ENCODE data around the gene NCEH1. TPM values are rescaled to one million over a fixed set of nuclear protein-coding genes. Genes with fewer than 3 reads are reported as not detected.

Gene NCEH1
- total and polyA plus RNA-seq, 4 donors, result 6.3 to 52.1 (median 10.6) TPM

GRCh38 chr3:172622156-172622555 lies 88.7 kb downstream of the NCEH1 start:
- no peak overlapping the region for H3K27ac ChIP-seq (ENCODE audit: low read depth in 1 of 2, low read length in 1 of 2)
- no peaks in the 10 kb centered on the region for H3K27me3 ChIP-seq (ENCODE audit: control insufficient read depth in 3 of 3, insufficient read depth in 3 of 3, low read length in 2 of 3)
- TF ChIP-seq CTCF (IDR thresholded peaks at IDR 0.05; ENCODE audit: control extremely low read depth, extremely low read depth), result no peak
- no peaks in the 10 kb centered on the region for H3K36me3 ChIP-seq (ENCODE audit: control insufficient read depth in 4 of 4, insufficient read depth in 4 of 4, low read length in 4 of 4)
- peaks cover 0 to 2% (median 0%) of the 10 kb centered on the region in 4 donors for H3K9me3 ChIP-seq (ENCODE audit: control insufficient read depth in 4 of 4, insufficient read depth in 3 of 4, low read length in 3 of 4)
- ATAC-seq (ENCODE audit: insufficient read depth, low FRiP score) (no peak), DNase-seq (no peak)
- no peak overlapping the region for H3K4me3 ChIP-seq
- no peak overlapping the region for H3K9ac ChIP-seq (ENCODE audit: insufficient read depth in 1 of 2, low read length in 2 of 2)
- 70 to 82% methylated on average over 2 of the region's 2 CpGs for WGBS, 2 donors
- peaks cover 0 to 5% (median 0%) of the 10 kb centered on the region in 5 donors for H3K4me1 ChIP-seq (ENCODE audit: control insufficient read depth in 5 of 5, insufficient read depth in 5 of 5, low read length in 5 of 5)

- no peak overlapping the region for H3K27ac ChIP-seq (ENCODE audit: low read depth in 1 of 2, low read length in 1 of 2)
- no peak for ATAC-seq (ENCODE audit: insufficient read depth, low FRiP score)
- no peak overlapping the region for H3K4me3 ChIP-seq
- peaks cover 0 to 9% (median 2%) of the 10 kb centered on the region in 4 donors for H3K9me3 ChIP-seq (ENCODE audit: control insufficient read depth in 4 of 4, insufficient read depth in 3 of 4, low read length in 3 of 4)
- WGBS, 2 donors, result 85 to 89% methylated on average over 3 of the region's 3 CpGs
- no peak for TF ChIP-seq CTCF (IDR thresholded peaks at IDR 0.05; ENCODE audit: control extremely low read depth, extremely low read depth)
- H3K36me3 ChIP-seq (ENCODE audit: control insufficient read depth in 4 of 4, insufficient read depth in 4 of 4, low read length in 4 of 4), result no peaks in the 10 kb centered on the region
- H3K27me3 ChIP-seq (ENCODE audit: control insufficient read depth in 3 of 3, insufficient read depth in 3 of 3, low read length in 2 of 3), result no peaks in the 10 kb centered on the region
- H3K4me1 ChIP-seq (ENCODE audit: control insufficient read depth in 5 of 5, insufficient read depth in 5 of 5, low read length in 5 of 5), result peaks cover 0 to 9% (median 0%) of the 10 kb centered on the region in 5 donors
- H3K9ac ChIP-seq (ENCODE audit: insufficient read depth in 1 of 2, low read length in 2 of 2), result no peak overlapping the region
- DNase-seq, result no peak
Observed at GRCh38 chr3:172617976-172618375, 92.9 kb downstream of the NCEH1 start.

GRCh38 chr3:172617013-172617706 lies 93.7 kb downstream of the NCEH1 start:
- ATAC-seq (ENCODE audit: insufficient read depth, low FRiP score) (no peak), DNase-seq (no peak)
- Histone ChIP-seq H3K27me3 (ENCODE audit: control insufficient read depth in 3 of 3, insufficient read depth in 3 of 3, low read length in 2 of 3) (no peaks in the 10 kb centered on the region), H3K9me3 (ENCODE audit: control insufficient read depth in 4 of 4, insufficient read depth in 3 of 4, low read length in 3 of 4) (peaks cover 0 to 9% (median 2%) of the 10 kb centered on the region in 4 donors), H3K27ac (ENCODE audit: low read depth in 1 of 2, low read length in 1 of 2) (no peak overlapping the region), H3K4me1 (ENCODE audit: control insufficient read depth in 5 of 5, insufficient read depth in 5 of 5, low read length in 5 of 5) (peaks cover 0 to 9% (median 0%) of the 10 kb centered on the region in 5 donors), H3K4me3 (no peak overlapping the region), H3K36me3 (ENCODE audit: control insufficient read depth in 4 of 4, insufficient read depth in 4 of 4, low read length in 4 of 4) (no peaks in the 10 kb centered on the region), H3K9ac (ENCODE audit: insufficient read depth in 1 of 2, low read length in 2 of 2) (no peak overlapping the region)
- no peak for TF ChIP-seq CTCF (IDR thresholded peaks at IDR 0.05; ENCODE audit: control extremely low read depth, extremely low read depth)
- 95% methylated on average over 6 of the region's 6 CpGs for WGBS, 2 donors

All from lung (tissue), 12 donors.